Measurements from ENCODE around the gene PLPPR2.
"Not testable (repeated sequence)": the region's sequence is repeated elsewhere in the genome, so short reads cannot be mapped to it uniquely, and the experiment has no call there.

Gene PLPPR2, protein sequence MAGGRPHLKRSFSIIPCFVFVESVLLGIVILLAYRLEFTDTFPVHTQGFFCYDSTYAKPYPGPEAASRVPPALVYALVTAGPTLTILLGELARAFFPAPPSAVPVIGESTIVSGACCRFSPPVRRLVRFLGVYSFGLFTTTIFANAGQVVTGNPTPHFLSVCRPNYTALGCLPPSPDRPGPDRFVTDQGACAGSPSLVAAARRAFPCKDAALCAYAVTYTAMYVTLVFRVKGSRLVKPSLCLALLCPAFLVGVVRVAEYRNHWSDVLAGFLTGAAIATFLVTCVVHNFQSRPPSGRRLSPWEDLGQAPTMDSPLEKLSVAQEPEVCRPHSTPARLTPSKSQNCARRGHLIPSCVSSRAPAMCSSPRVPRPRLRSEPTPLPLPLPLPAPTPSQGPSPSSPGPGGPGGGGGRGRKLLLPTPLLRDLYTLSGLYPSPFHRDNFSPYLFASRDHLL

DNA sequence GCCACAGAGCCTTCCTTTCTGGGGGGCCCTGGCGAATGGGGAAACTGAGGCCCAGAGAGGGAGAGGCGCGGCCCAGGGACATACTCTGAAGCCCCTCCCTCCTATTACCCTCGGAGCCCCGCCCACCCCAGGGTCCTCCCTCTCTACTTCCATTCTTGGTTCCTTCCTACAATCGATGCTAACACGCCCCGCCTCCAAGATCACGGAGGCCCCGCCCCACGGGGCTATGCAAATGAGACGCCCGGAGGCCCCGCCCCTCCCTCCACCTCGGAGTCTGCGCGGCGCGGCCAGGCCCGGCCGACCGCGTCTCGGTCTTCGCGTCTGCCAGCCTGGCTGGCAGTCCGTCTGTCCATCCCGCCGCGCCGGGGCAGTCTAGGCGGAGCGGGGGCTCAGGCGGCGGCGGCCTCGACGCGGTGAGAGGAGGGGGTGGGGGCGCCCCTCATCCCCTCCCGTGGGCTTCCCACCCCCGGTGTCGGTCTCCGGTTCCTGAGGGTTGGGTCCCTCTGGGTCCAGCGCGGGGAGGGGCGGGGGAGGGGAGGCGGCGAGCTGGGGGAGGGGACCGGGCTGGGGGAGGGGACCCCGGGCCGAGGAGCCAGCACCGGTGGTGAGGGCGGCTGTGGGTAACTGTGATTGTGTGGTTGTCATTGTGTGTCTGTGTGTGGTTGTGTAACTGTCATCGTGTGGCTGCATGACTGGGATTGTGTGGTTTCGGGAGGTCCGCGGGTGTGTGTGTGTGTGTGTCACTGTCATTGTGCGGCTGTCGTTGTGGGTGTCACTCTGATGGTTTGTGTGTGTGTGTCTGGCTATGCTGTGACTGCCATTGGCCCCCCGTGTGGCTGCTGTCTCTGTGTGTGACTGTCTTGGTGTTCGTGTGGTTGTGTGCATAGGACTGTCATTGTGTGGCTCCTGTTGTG, at the start of gene PLPPR2:
PLPPR2 (plus strand) TSS at position 273 of the 914 bp plus-strand sequence. CDS start 2,242 bp downstream, outside the sequence.
- DNase-seq, result peak; percentile 89 to 98

DNA sequence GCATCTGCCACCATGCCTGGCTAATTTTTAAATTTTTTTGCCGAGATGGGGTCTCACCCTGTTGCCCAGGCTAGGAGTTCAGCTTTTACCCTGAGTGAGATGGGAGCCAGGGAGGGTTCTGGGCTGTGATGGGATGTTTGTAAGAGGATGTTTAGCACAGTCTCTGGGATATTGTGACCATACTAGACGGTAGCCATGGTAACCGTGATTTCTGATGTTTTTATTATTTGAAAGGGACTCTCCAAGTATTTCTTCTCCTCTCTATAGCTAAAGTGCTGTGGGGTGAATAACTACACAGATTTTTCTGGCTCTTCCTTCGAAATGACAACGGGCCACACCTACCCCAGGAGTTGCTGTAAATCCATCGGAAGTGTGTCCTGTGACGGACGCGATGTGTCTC, 48.9 kb upstream of the PLPPR2 start:
- no peak for DNase-seq

DNA sequence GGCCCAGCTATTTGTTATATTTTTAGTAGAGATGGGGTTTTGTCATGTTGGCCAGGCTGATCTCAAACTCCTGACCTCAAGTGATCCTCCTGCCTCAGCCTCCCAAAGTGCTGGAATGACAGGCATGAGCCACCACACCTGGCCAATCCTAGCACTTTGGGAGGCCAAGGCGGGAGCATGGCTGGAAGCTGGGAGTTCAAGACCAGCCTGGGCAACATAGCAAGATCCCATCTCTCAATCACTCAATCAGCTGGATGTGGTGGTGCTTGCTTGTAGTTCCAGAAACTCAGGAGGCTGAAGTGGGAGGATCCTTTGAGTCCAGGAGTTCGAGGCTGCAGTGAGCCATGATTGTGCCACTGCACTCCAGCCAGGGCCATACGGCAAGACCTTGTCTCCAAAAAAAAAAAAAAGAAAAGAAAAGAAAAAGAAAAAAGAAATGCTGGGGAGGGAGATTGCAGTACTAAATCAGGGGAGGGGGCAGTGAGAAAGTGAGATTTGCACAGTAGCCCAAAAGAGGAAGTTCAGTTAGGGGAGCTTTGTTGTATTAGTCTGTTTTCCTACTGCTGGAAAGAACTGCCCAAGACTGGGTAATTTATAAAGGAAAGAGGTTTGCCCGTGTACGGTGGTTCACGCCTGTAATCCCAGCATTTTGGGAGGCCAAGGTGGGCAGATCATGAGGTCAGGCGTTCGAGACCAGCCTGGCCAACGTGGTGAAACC, 34.8 kb upstream of the PLPPR2 start:
- DNase-seq, result not testable (repeated sequence)

DNA sequence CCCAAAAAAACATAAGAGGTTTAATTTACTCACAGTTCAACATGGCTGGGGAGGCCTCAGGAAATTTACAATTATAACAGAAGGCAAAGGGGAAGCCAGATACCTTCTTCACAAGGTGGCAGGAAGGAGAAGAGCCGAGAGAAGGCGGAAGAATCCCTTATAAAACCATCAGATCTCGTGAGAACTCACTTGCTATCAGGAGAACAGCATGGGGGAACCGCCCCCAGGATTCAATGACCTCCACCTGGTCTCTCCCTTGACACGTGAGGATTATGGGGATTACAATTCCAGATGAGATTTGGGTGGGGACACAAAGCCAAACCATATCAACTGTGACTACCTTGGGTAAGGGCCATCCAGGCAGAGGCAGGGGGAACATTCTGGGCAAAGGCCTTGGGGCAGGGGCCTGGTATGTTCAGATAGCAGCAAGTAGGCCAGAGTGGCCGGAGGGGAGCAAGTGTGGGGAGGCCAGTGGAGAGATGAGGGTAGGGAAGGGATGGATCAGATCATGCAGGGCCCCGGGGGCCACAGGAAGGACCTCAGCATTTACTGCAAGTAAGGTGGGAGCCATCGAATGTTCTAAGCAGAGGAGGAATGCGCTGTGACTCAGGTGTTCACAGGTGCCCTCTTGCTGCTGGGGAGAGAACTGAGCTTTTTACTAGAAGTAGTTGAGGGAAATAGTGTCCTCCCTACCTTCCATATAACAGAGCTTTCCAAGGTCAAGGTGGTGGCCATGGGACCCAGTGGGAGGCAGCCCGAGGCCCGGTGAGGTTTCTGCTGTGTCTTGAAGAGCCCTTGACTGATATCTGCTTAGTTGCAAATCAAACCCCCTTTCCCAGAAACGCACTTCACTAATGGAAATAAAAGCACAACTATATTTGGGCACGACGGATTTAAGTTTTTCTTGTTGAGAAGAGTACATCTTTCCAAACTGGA, 33.8 kb upstream of the PLPPR2 start:
- DNase-seq, result no peak

DNA sequence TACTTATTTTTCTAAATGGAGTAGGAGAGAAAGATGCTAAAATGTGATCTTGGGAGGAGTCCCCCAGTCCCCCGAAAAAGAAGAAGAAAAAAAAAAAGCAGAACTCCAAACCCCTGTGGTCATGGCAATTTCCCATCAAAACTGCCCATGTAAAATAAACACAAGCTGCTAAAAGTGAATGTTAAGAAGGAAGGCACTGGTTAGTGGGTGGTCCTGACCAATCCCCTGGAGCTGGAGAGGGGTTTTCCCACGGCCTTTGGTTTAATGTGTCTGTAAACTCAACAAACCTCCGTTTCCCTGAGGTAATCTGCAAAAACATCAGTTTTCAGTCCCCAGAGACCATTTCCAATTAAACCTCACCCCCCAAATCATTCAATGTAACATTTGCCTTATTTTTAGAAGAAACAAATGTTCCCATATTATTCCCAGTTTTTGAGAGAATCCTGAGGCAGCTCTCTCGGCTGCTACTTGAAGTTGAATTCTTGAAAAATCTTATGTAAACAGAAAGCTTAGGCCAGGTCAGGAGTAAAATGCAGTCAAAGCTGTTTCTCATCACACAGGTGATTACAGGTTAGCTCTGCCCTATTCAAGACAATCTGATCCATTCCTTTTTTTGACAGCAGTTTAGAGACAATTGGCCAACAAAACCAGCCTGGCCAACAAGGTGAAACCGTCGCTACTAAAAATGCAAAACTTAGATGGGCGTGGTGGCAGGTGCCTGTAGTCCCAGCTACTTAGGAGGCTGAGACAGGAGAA, 32.8 kb upstream of the PLPPR2 start:
- no peak for DNase-seq

DNA sequence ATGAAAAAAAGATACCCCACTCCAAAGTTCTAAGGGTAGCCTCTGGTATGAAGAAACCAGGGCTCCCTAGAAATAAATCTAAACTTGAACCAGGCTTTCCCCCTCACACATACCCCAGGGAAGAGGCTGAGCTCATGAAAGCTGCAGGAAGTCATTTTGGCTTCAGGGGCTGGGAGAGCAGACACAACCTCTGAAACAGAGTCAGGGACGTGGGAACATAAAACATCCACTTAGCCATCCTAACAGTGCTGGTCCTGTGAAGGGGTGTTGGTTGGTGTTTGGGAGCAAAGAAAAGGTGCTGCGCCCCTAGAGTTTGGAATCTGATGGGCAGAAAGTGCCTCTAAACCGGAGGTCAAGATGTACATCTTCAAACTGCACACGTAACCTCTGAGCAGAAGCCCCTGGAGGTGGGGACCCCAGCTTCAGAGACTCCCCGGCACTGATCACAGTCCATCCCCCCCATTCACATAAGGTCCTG, 31.6 kb upstream of the PLPPR2 start:
- no peak for DNase-seq

DNA sequence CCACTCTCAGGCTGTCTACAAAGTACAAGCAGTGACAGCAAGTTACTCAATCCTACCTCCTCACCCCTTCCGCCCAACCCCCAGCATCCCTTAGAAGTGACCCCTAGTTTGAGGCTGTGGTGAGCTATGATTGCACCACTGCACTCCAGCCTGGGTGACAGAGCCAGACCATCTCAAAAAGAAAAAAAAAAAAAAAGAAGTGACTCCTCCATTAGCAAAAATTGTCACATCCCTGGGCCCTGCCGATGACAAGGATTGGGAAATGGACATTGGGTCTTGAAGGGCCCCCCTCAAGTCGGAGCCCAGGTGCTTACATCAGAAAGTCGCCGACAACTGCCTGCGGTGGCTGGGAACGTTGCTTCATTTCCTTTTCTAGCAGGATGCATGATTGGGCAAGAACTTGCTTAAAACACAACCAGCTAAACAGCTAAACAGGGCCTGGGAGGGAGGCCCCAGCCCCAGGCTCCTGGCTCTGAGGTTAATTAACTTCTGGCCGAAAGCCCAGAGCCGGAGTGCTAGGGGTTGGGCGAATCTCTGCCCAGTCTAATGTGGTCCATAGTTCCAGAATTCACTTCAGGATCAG, 31.1 kb upstream of the PLPPR2 start:
- peak; percentile 55 to 82 for DNase-seq

DNA sequence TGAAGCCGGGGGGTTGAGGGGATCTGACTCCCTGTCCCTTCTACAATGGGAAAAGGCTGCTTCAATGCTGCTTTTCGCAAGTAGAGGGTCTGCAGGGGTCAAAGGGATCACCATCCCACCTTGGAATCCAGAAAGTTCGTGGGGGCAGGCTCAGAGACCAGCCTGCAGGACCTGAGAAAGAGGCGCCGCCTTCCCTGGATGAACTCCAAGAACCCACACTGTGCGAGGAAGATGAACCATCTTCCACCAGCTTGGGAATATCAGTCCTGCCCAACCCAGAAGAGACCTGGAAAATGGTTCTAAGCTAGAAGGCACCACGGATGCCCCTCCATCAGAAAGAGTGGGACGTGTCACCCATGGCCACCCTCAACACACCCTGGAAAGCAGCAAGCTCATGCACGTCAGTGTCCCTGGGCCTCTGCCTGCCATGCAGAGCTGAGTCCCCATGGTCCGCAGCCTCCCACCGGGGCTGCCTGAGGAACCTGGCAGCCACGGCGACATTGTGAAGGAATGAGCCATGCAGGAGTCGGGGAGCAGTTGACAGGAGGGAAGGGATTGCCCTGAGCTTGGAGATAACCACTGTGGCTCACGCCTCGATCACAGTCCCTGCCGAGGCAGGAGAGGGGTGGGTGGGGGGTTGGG, 30.4 kb upstream of the PLPPR2 start:
- DNase-seq, result no peak

DNA sequence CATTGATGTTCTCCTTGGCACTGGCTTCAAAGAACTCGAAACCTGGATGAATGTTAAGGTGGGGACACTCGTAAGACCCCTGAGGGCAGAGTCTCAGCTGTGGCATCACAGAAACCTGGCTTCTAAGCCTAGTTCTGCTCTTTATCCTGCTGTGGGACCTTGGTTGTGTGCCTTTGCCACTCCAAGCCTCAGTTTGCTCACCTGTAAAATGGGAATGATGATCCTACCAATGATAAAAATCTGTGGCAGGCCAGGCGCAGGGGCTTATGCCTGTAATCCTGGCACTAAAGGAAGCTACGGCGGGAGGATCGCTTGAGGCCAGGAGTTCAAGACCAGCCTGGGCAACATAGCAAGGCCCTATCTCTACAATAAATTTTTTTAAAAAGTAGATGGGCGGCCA, 29.7 kb upstream of the PLPPR2 start:
- no peak for DNase-seq

DNA sequence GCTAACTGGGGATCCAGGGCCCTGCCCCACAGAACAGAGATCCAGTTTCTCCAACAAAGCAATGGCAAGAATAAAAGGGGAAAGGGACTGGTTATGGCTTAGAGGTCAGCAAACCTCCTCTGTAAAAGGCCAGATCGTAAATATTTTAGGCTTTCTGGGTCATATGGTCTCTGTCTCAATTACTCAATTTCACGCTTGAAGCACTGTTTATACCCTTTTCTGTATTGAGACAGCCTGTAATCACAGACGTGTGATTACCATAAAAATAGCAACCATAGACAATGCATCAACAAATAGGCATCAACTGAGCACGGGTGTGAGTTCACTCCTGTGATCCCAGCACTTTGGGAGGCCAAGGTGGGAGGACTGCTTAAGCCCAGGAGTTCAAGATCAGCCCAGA, 25.1 kb upstream of the PLPPR2 start:
- DNase-seq, result no peak

DNA sequence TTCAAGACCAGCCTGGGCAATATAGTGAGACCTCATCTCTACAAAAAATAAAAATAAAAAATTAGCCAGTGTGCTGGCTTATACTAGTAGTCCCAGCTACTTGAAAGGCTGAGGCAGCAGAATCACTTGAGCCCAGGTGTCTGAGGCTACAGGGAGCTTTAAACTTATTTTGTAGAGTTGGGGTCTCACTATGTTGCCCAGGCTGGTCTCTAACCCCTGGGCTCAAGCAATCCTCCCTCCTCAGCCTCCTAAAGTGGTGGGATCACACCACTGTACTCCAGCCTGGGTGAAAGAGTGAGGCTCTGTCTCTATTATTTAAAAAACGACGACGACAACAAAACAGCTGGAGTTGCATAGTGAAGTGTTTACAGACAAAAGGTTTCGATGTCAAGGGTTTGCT, 23.7 kb upstream of the PLPPR2 start:
- DNase-seq, result no peak

DNA sequence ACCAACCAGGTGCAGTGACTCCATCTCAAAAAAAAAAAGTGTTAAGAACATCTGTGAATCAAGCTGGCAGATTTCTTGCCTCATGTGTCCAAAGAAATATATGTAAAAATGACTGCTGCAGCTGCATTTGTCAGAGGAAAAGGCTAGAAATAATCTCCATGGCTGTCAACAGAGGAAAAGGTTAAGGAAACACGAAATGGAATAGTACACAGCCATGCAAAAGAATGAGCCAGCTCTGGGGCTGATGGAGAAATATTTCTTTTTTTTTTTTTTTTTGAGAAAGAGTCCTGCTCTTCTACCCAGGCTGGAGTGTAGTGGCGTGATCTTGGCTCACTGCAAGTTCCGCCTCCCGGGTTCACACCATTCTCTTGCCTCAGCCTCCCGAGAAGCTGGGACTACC, 22.4 kb upstream of the PLPPR2 start:
- no peak for DNase-seq

DNA sequence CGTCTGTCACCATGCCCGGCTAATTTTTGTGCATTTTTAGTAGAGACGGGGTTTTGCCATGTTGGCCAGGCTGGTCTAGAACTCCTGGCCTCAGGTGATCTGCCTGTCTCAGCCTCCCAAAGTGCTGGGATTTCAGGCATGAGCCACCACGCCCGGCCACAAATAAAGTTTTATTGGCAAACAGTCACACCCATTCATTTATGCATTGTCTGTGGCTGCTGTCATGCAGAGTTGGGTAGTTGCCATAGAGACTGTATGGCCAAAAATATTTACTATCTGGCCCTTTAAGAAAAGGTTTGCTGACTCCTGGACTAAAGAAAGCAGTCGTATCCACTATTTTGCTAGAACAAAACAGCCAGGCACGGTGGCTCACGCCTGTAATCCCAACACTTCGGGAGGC, 21.4 kb upstream of the PLPPR2 start:
- DNase-seq, result not testable (repeated sequence)

DNA sequence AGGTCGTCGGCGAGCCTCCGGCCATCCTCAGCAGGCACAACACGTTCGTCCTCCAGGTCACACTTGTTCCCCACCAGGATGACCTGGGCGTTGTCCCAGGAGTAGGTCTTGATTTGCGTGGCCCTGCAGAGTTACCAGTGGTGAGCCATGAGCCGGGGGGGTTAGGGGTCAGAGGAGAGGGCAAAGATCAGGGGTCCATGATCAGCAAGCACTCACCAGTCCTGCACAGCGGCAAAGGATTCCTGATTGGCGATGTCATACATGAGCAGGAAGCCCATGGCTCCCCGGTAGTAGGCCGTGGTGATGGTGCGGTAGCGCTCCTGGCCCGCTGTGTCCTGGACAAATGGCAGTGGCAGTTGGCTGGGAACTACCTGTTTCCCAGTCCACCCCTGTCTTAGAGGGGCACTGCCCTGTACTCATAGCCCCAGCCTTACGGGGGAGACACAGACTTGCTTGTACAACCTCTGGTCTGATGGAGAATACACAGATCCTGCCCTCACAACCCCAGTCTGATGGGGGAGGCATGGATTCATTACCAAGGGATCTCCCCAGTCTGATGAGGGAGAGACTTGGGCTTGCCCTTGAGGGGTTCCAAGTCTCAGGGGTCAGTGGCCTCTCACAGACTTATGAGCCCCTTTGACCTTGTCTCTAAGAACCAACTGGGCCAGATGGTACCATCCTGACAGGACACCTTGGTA, 19.6 kb upstream of the PLPPR2 start:
- DNase-seq, result no peak

DNA sequence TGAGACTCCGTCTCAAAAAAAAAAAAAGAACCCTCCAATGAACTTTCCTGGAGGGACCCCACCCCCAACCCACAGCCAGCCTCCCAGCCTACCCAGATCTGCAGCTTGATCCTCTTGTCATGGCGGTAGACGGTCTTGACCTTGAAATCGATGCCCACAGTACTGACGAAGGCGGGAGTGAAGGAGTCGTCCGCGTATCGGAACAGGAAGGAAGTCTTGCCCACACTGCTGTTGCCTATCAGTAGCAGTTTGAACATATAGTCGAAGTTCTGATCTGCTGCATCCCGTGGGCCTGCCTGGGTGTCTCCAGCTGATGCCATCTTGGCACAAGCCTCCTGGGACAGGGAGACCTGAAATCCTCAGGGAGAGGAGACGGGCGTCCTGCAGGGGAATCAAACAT, 18.2 kb upstream of the PLPPR2 start:
- DNase-seq, result no peak

DNA sequence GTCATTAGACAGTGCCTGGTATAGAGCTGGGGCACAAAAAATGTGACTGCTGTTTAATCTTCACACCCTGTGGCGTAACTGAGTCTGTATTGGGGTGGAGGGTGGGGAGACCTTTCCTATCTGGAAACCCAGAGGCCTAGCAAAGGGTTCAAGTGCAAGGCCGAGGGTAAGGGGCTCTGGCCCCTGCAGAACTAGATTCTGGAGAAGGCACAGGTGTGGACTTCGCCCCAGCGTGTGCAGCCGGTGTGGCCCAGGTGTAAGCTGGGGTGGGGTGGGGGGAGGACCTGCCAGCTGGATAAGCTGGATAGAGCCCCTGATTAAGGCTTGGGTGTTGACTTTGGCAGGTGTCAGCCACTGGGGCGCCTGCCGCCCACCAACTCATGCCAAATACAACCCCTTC, 17.1 kb upstream of the PLPPR2 start:
- DNase-seq, result no peak

DNA sequence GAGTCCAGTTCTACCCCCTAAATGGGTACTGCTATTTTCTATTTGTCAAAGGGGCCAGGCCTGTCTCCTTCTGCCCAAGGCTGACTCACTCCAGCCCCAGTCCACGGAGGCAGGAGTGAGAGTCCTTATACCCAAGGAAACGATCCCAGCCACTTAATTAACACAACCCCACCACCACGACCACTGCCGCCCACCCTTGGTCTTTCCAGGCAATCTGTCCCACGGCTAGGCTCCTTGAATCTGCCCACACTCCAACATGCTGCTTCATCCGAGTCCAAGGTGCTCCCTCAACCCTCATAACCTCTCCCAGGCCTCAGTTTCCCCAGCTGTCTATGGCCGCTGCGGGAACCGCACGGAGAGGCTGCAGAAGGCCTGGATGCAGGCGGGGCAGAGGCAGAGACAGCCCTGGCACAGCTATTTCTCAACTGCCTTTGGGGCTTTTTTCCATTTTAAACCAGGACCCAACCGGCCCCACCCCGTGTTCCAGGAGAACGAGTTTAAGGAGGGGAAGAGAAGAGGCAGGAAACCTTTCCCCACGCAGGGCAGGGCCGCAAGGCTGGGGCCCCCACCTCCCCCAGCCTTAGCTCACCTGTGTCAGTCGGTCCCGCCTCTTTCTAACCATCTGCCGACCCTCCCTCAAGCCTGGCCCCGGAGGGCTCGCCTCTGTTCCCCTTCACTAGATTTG, 16.5 kb upstream of the PLPPR2 start:
- DNase-seq, result no peak

DNA sequence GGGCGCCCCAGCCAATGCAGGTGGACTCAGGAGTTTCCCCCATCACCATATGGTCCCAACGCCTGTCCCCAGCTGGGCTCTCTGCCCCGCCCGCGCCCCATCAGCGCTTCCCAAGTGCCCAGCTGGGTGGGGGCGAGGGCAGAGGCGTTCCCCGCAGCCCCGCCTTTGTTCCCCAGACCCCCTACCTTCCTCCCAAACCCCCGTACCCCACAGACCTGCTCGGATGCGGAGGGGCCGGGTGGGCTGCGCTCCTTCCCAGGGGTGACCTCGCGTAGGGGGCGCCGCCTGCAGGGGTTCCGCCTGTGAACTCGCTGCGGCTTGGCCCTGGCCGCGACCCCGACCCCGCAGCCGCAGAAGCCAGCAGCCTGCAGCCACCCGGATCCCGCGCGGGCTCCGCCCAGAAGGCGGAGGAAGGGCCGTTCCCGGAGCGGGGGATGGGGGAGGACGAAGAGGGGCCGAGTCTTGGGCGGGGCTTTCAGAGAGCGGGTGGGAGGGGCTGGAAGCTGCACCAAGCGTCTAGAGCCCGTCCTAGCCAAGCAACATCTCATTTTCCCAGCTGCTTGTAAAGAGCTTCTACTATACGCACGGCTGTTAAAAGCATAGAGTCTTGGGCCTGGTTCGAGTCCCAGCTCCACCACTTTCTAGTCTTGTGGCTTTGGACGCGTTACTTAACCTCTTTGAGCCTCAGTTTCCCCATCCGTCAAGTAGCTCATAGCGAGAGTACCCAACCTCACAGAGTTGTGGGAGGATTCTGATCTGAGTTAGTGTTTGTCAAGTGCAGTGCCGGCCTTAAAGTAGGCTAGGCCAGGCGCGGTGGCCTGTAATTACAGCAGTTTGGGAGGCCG, 15.8 kb upstream of the PLPPR2 start, which contains the start of gene RAB3D:
RAB3D (minus strand) TSS at position 404 of the 845 bp plus-strand sequence. CDS start 2,258 bp downstream, outside the sequence.
- peak; percentile 83 to 92 for DNase-seq

Data from NCI-H446 (cell line).